HG02884 (cell line): Measurements from ENCODE around the gene LAPTM4A.

Source experiments
- ATAC-seq: cut with Tn5 transposase; IDR thresholded peaks from one replicate; pipeline ENCODE4 v1.9.1; 2021; ENCODE audit warnings: mild to moderate bottlenecking, moderate library complexity; ENCODE audit not compliant: unreplicated experiment

Gene LAPTM4A

DNA sequence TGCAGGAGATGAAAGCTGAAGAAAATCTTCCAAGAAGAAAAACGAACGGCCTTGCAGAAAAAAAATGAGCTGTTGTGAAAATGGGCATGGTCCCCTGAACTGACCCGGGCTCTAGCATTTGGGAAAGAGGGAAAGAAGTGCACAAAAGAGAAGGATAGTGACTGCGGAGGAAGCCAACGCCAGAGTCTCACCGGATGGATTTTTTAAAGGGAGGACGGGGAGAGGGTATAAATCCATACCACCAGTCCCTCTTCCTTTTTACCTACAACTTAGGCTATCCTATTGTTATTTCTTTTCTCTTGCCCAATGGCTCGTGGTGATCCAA is 62.1 kb downstream of the LAPTM4A start:
- no peak for ATAC-seq

DNA sequence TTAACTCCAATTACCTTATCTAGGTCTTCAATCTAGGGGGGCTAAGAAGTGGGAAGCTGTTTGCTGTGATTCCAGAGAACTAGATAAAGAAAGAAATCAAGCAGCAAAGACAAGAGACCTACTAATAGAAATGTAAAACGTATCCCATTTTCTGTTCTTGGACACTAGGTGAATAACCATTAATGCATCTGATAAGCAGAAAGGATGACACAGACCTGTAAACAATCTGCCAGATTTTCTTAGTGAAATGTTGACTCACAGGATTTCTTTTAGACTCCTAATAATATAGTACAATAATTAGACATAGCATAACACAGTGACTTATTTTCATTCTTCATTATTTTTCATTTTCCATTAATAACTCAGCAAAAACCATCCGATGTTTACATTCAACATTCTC is 62.8 kb downstream of the LAPTM4A start:
- ATAC-seq: no peak

DNA sequence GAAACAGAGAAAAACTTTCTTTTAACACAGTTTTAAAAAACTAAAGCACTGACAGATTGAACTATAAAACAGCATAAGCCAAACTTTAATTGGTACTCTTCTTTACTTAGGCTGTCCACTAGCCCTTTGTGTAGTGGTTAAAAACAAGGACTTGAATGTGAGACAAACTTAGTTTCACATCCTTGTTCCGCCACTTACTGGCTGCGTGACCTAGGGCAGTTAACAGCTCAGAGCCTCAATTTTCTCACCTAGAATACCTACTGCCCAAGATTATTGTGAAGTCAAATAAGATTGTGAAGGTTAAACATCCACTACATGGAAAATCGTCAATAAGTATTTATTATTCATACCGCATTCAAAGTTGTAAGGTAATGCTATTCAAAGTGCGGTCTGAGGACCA is 63.5 kb downstream of the LAPTM4A start:
- ATAC-seq: peak; percentile 63
